ENCODE measurements around the gene SLC11A1. TPM values are rescaled to one million over a fixed set of nuclear protein-coding genes. Genes with fewer than 3 reads are reported as not detected.

Gene SLC11A1
- total RNA-seq, 3 donors from 2014 or later (not counting 1 experiment from before 2014, with no cell fraction given), result 17.9 to 53.5 (median 35.5) TPM

- intact Hi-C loops (cut with micrococcal nuclease), result no loop called here
- TF ChIP-seq CTCF (IDR thresholded peaks at IDR 0.05), result no peak
- Histone ChIP-seq H3K36me3 (ENCODE audit: control insufficient read depth, insufficient read depth, low read length) (no peaks in the 10 kb centered on the region), H3K27ac (ENCODE audit: low read length) (no peak overlapping the region), H3K9me3 (ENCODE audit: control insufficient read depth, insufficient read depth, low read length) (no peaks in the 10 kb centered on the region), H3K4me1 (ENCODE audit: control insufficient read depth, insufficient read depth, low read length) (peaks cover 10% of the 10 kb centered on the region), H3K4me3 (ENCODE audit: low read length) (no peak overlapping the region), H3K27me3 (ENCODE audit: control insufficient read depth, insufficient read depth, low read length) (no peaks in the 10 kb centered on the region)
- no peaks in the 10 kb centered on the region for H3K9me3 Mint-ChIP-seq
- no peak overlapping the region for H3K4me3 Mint-ChIP-seq
- no peak for DNase-seq
- H3K27me3 Mint-ChIP-seq (ENCODE audit: low read depth in 2 of 2), result no peaks in the 10 kb centered on the region
- ATAC-seq, result no peak
- H3K36me3 Mint-ChIP-seq, result no peaks in the 10 kb centered on the region
- WGBS (ENCODE audit: insufficient coverage), result 92% methylated on average over 4 of the region's 4 CpGs
- peaks cover 0 to 6% of the 10 kb centered on the region in 2 donors for H3K4me1 Mint-ChIP-seq
- no peak overlapping the region for H3K27ac Mint-ChIP-seq
Measured at GRCh38 chr2:218374795-218375194, 7.3 kb upstream of the SLC11A1 start.

- Histone ChIP-seq H3K36me3 (ENCODE audit: control insufficient read depth, insufficient read depth, low read length) (no peaks in the 10 kb centered on the region), H3K9me3 (ENCODE audit: control insufficient read depth, insufficient read depth, low read length) (no peaks in the 10 kb centered on the region), H3K4me1 (ENCODE audit: control insufficient read depth, insufficient read depth, low read length) (peaks cover 10% of the 10 kb centered on the region), H3K27ac (ENCODE audit: low read length) (no peak overlapping the region), H3K4me3 (ENCODE audit: low read length) (no peak overlapping the region), H3K27me3 (ENCODE audit: control insufficient read depth, insufficient read depth, low read length) (no peaks in the 10 kb centered on the region)
- H3K4me3 Mint-ChIP-seq, result no peak overlapping the region
- H3K36me3 Mint-ChIP-seq, result no peaks in the 10 kb centered on the region
- H3K27me3 Mint-ChIP-seq (ENCODE audit: low read depth in 2 of 2), result no peaks in the 10 kb centered on the region
- H3K27ac Mint-ChIP-seq, result no peak overlapping the region
- H3K4me1 Mint-ChIP-seq, result peaks cover 0 to 11% of the 10 kb centered on the region in 2 donors
- ATAC-seq, result no peak
- H3K9me3 Mint-ChIP-seq, result no peaks in the 10 kb centered on the region
- DNase-seq, result no peak
- intact Hi-C loops (cut with micrococcal nuclease), result no loop called here
- TF ChIP-seq CTCF (IDR thresholded peaks at IDR 0.05), result no peak
- WGBS (ENCODE audit: insufficient coverage), result 64% methylated on average over 2 of the region's 2 CpGs
Measured at GRCh38 chr2:218375212-218375611, 6.9 kb upstream of the SLC11A1 start.

- Histone ChIP-seq H3K4me1 (ENCODE audit: control insufficient read depth, insufficient read depth, low read length) (peaks cover 9% of the 10 kb centered on the region), H3K27me3 (ENCODE audit: control insufficient read depth, insufficient read depth, low read length) (no peaks in the 10 kb centered on the region), H3K36me3 (ENCODE audit: control insufficient read depth, insufficient read depth, low read length) (no peaks in the 10 kb centered on the region), H3K4me3 (ENCODE audit: low read length) (no peak overlapping the region), H3K27ac (ENCODE audit: low read length) (no peak overlapping the region), H3K9me3 (ENCODE audit: control insufficient read depth, insufficient read depth, low read length) (no peaks in the 10 kb centered on the region)
- no peak for TF ChIP-seq CTCF (IDR thresholded peaks at IDR 0.05)
- no peaks in the 10 kb centered on the region for H3K36me3 Mint-ChIP-seq
- H3K27me3 Mint-ChIP-seq (ENCODE audit: low read depth in 2 of 2), result no peaks in the 10 kb centered on the region
- H3K4me3 Mint-ChIP-seq, result no peak overlapping the region
- H3K4me1 Mint-ChIP-seq, result peaks cover 6 to 20% of the 10 kb centered on the region in 2 donors
- intact Hi-C loops (cut with micrococcal nuclease), result no loop called here
- ATAC-seq, result peak in 1 of 3 donors; percentile 27
- H3K27ac Mint-ChIP-seq, result no peak overlapping the region
- DNase-seq, result no peak
- no peaks in the 10 kb centered on the region for H3K9me3 Mint-ChIP-seq
- 85% methylated on average over 5 of the region's 5 CpGs for WGBS (ENCODE audit: insufficient coverage)
Measured at GRCh38 chr2:218378053-218378452, 4.0 kb upstream of the SLC11A1 start.

DNA sequence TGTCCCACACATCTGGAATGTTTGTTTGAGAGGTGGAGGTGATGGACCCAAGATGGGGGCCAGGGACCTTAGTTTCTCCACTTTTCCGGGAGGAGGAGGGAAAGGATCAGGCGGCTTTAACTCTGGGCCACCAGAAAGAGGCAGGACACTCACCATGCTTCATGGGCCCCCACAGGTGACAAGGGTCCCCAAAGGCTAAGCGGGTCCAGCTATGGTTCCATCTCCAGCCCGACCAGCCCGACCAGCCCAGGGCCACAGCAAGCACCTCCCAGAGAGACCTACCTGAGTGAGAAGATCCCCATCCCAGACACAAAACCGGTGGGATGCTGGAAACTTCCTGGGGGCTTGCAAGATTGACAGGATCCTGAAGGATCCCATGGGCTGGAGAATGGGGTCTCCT lies 712 bp downstream of the SLC11A1 start:
- Histone ChIP-seq H3K4me1 (ENCODE audit: control insufficient read depth, insufficient read depth, low read length) (peaks cover 20% of the 10 kb centered on the region), H3K27ac (ENCODE audit: low read length) (peak overlapping the region; percentile 45), H3K27me3 (ENCODE audit: control insufficient read depth, insufficient read depth, low read length) (peaks cover 4% of the 10 kb centered on the region), H3K4me3 (ENCODE audit: low read length) (no peak overlapping the region), H3K36me3 (ENCODE audit: control insufficient read depth, insufficient read depth, low read length) (no peaks in the 10 kb centered on the region), H3K9me3 (ENCODE audit: control insufficient read depth, insufficient read depth, low read length) (no peaks in the 10 kb centered on the region)
- 92% methylated on average over 6 of the region's 6 CpGs for WGBS (ENCODE audit: insufficient coverage)
- ATAC-seq (no peak), DNase-seq (no peak)
- intact Hi-C loops (cut with micrococcal nuclease), result no loop called here
- no peaks in the 10 kb centered on the region for H3K36me3 Mint-ChIP-seq
- H3K9me3 Mint-ChIP-seq, result no peaks in the 10 kb centered on the region
- H3K27ac Mint-ChIP-seq, result no peak overlapping the region
- H3K4me3 Mint-ChIP-seq, result no peak overlapping the region
- TF ChIP-seq CTCF (IDR thresholded peaks at IDR 0.05), result no peak
- peaks cover 6 to 27% of the 10 kb centered on the region in 2 donors for H3K4me1 Mint-ChIP-seq
- H3K27me3 Mint-ChIP-seq (ENCODE audit: low read depth in 2 of 2), result peaks cover 0 to 2% of the 10 kb centered on the region in 2 donors
